Panc1 (cell line): ENCODE measurements around the gene ATP6V0D1. TPM values are rescaled to one million over a fixed set of nuclear protein-coding genes. Genes with fewer than 3 reads are reported as not detected.

ENCODE experiments used
- ATAC-seq: fragments of 200-7000 bp; cut with Tn5 transposase; 2 replicates; pipeline ENCODE4 v1.9.1; 2020; ENCODE audit warnings: mild to moderate bottlenecking, moderate library complexity
- BruUV-seq: library from RNA; stranded (reverse); fragments of 400-500 nt; replicated peaks from 2 replicates; lab custom pipeline; 2021; lab: Mats Ljungman, UMichigan
- CTCF ChIA-PET: fragments of 300-600 bp; sonication (Branson Sonifier 250); formaldehyde crosslinking; loops from one replicate; lab custom pipeline; 2022; ENCODE audit warnings: antibody characterized with exemption; lab: Charles Lee
- POLR2A ChIA-PET: fragments of 300-600 bp; sonication (Branson Sonifier 250); formaldehyde crosslinking; loops from one replicate; lab custom pipeline; 2022; ENCODE audit warnings: antibody characterized with exemption; lab: Charles Lee
- DNase-seq: peaks from one replicate; pipeline ENCODE4 v3.0.0-alpha.2; 2010; ENCODE audit warnings: low read depth, low spot score
- H3K27ac ChIP-seq: 2 replicates; pipeline ENCODE4 v1.5.1; 2011; ENCODE audit warnings: mild to moderate bottlenecking, low read length, inconsistent platforms
- H3K27me3 ChIP-seq: fragments of 200-500 bp; sonication (Bioruptor generic); 2 replicates; pipeline ENCODE4 v1.6.0; 2014; ENCODE audit warnings: low read length, inconsistent platforms; ENCODE audit not compliant: control insufficient read depth, insufficient read depth
- H3K36me3 ChIP-seq: fragments of 200-500 bp; sonication (Bioruptor generic); 2 replicates; pipeline ENCODE4 v1.5.1; 2014; ENCODE audit warnings: inconsistent platforms, mild to moderate bottlenecking, low read length, moderate library complexity; ENCODE audit not compliant: control insufficient read depth, insufficient read depth
- H3K4me1 ChIP-seq: 2 replicates; pipeline ENCODE4 v1.5.1; 2011; ENCODE audit warnings: inconsistent platforms, mild to moderate bottlenecking, low read length, moderate library complexity; ENCODE audit not compliant: control insufficient read depth, insufficient read depth
- H3K4me3 ChIP-seq, 2 experiments: 2 replicates each; pipeline ENCODE4 v1.5.1; 2011 to 2012; ENCODE audit warnings: low read depth in 2 of 2, low read length in 2 of 2, mild to moderate bottlenecking in 2 of 2, inconsistent platforms in 1 of 2, moderate library complexity in 1 of 2
- H3K9me3 ChIP-seq: fragments of 200-500 bp; sonication (Bioruptor generic); 2 replicates; pipeline ENCODE4 v1.5.1; 2014; ENCODE audit warnings: low read depth, mild to moderate bottlenecking, inconsistent platforms, low read length, moderate library complexity; ENCODE audit not compliant: control insufficient read depth, insufficient read depth
- POLR2AphosphoS5 ChIP-seq: IDR thresholded peaks from 2 replicates; pipeline ENCODE4 v1.6.1; 2012; ENCODE audit warnings: mild to moderate bottlenecking, low read depth, low read length, moderate library complexity
- SIN3A ChIP-seq: IDR thresholded peaks from 2 replicates; pipeline ENCODE4 v1.6.1; 2012; ENCODE audit warnings: low read depth, mild to moderate bottlenecking, low read length, moderate library complexity, borderline replicate concordance; ENCODE audit not compliant: insufficient read depth
- TCF7L2 ChIP-seq: IDR thresholded peaks from 2 replicates; pipeline ENCODE4 v1.6.1; 2011; ENCODE audit warnings: mild to moderate bottlenecking, low read depth, low read length, inconsistent platforms
- in situ Hi-C: cut with HindIII; loops from 2 replicates; pipeline ENCODE4 v1.10.0; 2016; ENCODE audit warnings: low sequenced_read_pairs, low pct_unique_long_range_greater_than_20kb
- intact Hi-C: fragments of 100-400 bp; cut with micrococcal nuclease; formaldehyde crosslinking; loops from one replicate; pipeline ENCODE4 v1.10.0; 2022; ENCODE audit not compliant: unreplicated experiment
- total RNA-seq: library from RNA; stranded (reverse); gene quantifications from one replicate; pipeline ENCODE4 v1.2.1, GENCODE V29; 2021; ENCODE audit not compliant: unreplicated experiment
- TF ChIP-seq, protein P1 (sequence below), 2 experiments: IDR thresholded peaks; 2 replicates each; pipeline ENCODE4 v1.6.1; 2011 to 2012; ENCODE audit warnings: low read depth in 2 of 2, control low read depth in 1 of 2, low read length in 1 of 2, mild to moderate bottlenecking in 1 of 2, moderate library complexity in 1 of 2; ENCODE audit not compliant: insufficient read depth in 1 of 2
- TF ChIP-seq, protein P2 (sequence below): fragments of 450-650 bp; IDR thresholded peaks from 2 replicates; pipeline ENCODE4 v1.5.1; 2017; ENCODE audit warnings: mild to moderate bottlenecking

The ATP6V0D1 gene
- total RNA-seq, 1 experiment from 2014 or later: 70.8 TPM

DNA sequence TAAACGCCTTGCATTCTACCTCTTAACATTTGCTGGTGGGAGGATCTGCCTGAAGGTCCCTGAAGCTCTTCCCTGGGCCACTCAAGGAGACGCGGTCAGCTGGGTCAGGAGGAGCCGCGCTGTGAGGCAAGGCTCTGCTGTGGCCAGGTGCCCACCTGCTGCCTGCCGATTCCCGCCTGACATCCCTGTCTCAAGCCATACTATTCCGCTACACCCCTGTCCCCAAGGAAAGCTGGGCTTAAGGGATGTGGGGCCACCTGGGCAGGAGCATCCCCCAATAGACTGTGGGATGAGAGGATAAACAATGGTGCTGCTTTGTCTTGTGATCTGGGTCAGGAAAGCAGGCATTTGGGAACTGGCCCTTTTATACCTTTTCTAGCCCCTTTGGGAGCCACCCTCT, 92.8 kb downstream of the ATP6V0D1 start:
- Histone ChIP-seq H3K27ac (no peak overlapping the region), H3K9me3 (no peaks in the 10 kb centered on the region), H3K27me3 (no peaks in the 10 kb centered on the region), H3K4me1 (no peaks in the 10 kb centered on the region), H3K4me3 (no peak overlapping the region), H3K36me3 (no peaks in the 10 kb centered on the region)
- ChIA-PET POLR2A (no interaction called here), CTCF (interaction anchor here (0.6 kb wide), 1 partner anchor 93 kb away, joined by 6 read pairs; the partner anchor contains the start of gene ATP6V0D1)
- no TSS peak for BruUV-seq
- TF ChIP-seq, protein P1, sequence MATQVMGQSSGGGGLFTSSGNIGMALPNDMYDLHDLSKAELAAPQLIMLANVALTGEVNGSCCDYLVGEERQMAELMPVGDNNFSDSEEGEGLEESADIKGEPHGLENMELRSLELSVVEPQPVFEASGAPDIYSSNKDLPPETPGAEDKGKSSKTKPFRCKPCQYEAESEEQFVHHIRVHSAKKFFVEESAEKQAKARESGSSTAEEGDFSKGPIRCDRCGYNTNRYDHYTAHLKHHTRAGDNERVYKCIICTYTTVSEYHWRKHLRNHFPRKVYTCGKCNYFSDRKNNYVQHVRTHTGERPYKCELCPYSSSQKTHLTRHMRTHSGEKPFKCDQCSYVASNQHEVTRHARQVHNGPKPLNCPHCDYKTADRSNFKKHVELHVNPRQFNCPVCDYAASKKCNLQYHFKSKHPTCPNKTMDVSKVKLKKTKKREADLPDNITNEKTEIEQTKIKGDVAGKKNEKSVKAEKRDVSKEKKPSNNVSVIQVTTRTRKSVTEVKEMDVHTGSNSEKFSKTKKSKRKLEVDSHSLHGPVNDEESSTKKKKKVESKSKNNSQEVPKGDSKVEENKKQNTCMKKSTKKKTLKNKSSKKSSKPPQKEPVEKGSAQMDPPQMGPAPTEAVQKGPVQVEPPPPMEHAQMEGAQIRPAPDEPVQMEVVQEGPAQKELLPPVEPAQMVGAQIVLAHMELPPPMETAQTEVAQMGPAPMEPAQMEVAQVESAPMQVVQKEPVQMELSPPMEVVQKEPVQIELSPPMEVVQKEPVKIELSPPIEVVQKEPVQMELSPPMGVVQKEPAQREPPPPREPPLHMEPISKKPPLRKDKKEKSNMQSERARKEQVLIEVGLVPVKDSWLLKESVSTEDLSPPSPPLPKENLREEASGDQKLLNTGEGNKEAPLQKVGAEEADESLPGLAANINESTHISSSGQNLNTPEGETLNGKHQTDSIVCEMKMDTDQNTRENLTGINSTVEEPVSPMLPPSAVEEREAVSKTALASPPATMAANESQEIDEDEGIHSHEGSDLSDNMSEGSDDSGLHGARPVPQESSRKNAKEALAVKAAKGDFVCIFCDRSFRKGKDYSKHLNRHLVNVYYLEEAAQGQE (IDR thresholded peaks at IDR 0.05; ENCODE audit: insufficient read depth in 1 of 2, low read depth in 2 of 2, low read length in 1 of 2): no peak
- TF ChIP-seq SIN3A: no peak
- TF ChIP-seq TCF7L2: no peak
- TF ChIP-seq, protein P2, sequence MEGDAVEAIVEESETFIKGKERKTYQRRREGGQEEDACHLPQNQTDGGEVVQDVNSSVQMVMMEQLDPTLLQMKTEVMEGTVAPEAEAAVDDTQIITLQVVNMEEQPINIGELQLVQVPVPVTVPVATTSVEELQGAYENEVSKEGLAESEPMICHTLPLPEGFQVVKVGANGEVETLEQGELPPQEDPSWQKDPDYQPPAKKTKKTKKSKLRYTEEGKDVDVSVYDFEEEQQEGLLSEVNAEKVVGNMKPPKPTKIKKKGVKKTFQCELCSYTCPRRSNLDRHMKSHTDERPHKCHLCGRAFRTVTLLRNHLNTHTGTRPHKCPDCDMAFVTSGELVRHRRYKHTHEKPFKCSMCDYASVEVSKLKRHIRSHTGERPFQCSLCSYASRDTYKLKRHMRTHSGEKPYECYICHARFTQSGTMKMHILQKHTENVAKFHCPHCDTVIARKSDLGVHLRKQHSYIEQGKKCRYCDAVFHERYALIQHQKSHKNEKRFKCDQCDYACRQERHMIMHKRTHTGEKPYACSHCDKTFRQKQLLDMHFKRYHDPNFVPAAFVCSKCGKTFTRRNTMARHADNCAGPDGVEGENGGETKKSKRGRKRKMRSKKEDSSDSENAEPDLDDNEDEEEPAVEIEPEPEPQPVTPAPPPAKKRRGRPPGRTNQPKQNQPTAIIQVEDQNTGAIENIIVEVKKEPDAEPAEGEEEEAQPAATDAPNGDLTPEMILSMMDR: no peak
- TF ChIP-seq POLR2AphosphoS5: no peak
- intact Hi-C loops: no loop called here
- in situ Hi-C loops: no loop called here
- no peak for DNase-seq
- no peak for ATAC-seq

Other genes starting within 250 kb of the ATP6V0D1 start
- gene FHOD1, start 233.7 kb downstream of the ATP6V0D1 start, total RNA-seq: 9.3 TPM
- 1.7 TPM for gene SLC9A5, start 232.2 kb downstream of the ATP6V0D1 start, total RNA-seq
- 6.7 TPM for gene PLEKHG4, start 201.6 kb downstream of the ATP6V0D1 start, total RNA-seq
- gene KCTD19, start 154.4 kb downstream of the ATP6V0D1 start, total RNA-seq: 0.62 TPM
- 0.54 TPM for gene LRRC36, start 154.3 kb downstream of the ATP6V0D1 start, total RNA-seq
- gene TPPP3, start 87.7 kb downstream of the ATP6V0D1 start, total RNA-seq: 0.95 TPM
- 7.8 TPM for gene ZDHHC1, start 64.7 kb downstream of the ATP6V0D1 start, total RNA-seq
- 0.77 TPM for gene HSD11B2, start 50.0 kb downstream of the ATP6V0D1 start, total RNA-seq
- not detected for gene AGRP, start 2.4 kb upstream of the ATP6V0D1 start, total RNA-seq
- 82.2 TPM for gene RIPOR1, start 47.7 kb upstream of the ATP6V0D1 start, total RNA-seq
- 33.1 TPM for gene CTCF, start 81.4 kb upstream of the ATP6V0D1 start, total RNA-seq
- 2.0 TPM for gene CARMIL2, start 164.0 kb upstream of the ATP6V0D1 start, total RNA-seq
- gene ACD, start 179.1 kb upstream of the ATP6V0D1 start, total RNA-seq: 34.9 TPM
- 10.8 TPM for gene PARD6A, start 179.8 kb upstream of the ATP6V0D1 start, total RNA-seq
- gene ENKD1, start 185.6 kb upstream of the ATP6V0D1 start, total RNA-seq: 14.6 TPM
- 0.80 TPM for gene C16orf86, start 185.7 kb upstream of the ATP6V0D1 start, total RNA-seq
- 15.1 TPM for gene GFOD2, start 238.2 kb upstream of the ATP6V0D1 start, total RNA-seq